Mesodermal cell (in vitro differentiated cells): Measurements from ENCODE around the gene WASF1.
"Not testable (repeated sequence)": the region's sequence is repeated elsewhere in the genome, so short reads cannot be mapped to it uniquely, and the experiment has no call there.

ENCODE experiments used
- H3K27ac ChIP-seq: 2 replicates; pipeline ENCODE4 v1.7.0; 2013; ENCODE audit warnings: mild to moderate bottlenecking, low read depth, low read length, moderate library complexity; ENCODE audit not compliant: severe bottlenecking
- H3K36me3 ChIP-seq: 2 replicates; pipeline ENCODE4 v1.7.1; 2013; ENCODE audit warnings: mild to moderate bottlenecking, low read length, moderate library complexity; ENCODE audit not compliant: control insufficient read depth, insufficient read depth
- H3K4me1 ChIP-seq: one replicate; pipeline ENCODE4 v1.7.1; 2013; ENCODE audit warnings: mild to moderate bottlenecking, low read length; ENCODE audit not compliant: insufficient read depth, control insufficient read depth, poor library complexity, severe bottlenecking
- H3K4me3 ChIP-seq: 2 replicates; pipeline ENCODE4 v1.7.0; 2013; ENCODE audit warnings: low read length, control low read depth, mild to moderate bottlenecking; ENCODE audit not compliant: insufficient read depth, poor library complexity, severe bottlenecking; ENCODE audit errors: extremely low read depth
- H3K9me3 ChIP-seq: 2 replicates; pipeline ENCODE4 v1.7.1; 2013; ENCODE audit warnings: mild to moderate bottlenecking, low read length, moderate library complexity; ENCODE audit not compliant: control insufficient read depth
- WGBS, 2 experiments: methylation state at CpG; one replicate each; pipeline ENCODE4 v1.1.5; 2013; ENCODE audit warnings: missing lambda C conversion rate in 2 of 2; ENCODE audit not compliant: insufficient coverage in 2 of 2; 5-methylcytosine and 5-hydroxymethylcytosine counted together

Gene WASF1

GRCh38 chr6:110170081-110170480 is 9.4 kb downstream of the WASF1 start:
- WGBS, 2 experiments: 80 to 100% methylated on average over 1 to 2 of the region's 2 CpGs
- Histone ChIP-seq H3K4me3 (no peak overlapping the region), H3K4me1 (no peaks in the 10 kb centered on the region), H3K27ac (no peak overlapping the region), H3K9me3 (no peaks in the 10 kb centered on the region), H3K36me3 (no peaks in the 10 kb centered on the region)

GRCh38 chr6:110158479-110158878 is 21.0 kb downstream of the WASF1 start:
- Histone ChIP-seq H3K4me3 (no peak overlapping the region), H3K9me3 (no peaks in the 10 kb centered on the region), H3K4me1 (no peaks in the 10 kb centered on the region), H3K36me3 (peaks cover 15% of the 10 kb centered on the region), H3K27ac (no peak overlapping the region)
- no CpG with 5 or more reads among the region's 1 CpG for WGBS, 2 experiments

GRCh38 chr6:110147870-110148269 is 31.6 kb downstream of the WASF1 start:
- H3K36me3 ChIP-seq: no peaks in the 10 kb centered on the region
- H3K4me3 ChIP-seq: no peak overlapping the region
- WGBS, 2 experiments: 90 to 94% methylated on average over 2 of the region's 3 CpGs
- no peaks in the 10 kb centered on the region for H3K9me3 ChIP-seq
- H3K27ac ChIP-seq: no peak overlapping the region
- H3K4me1 ChIP-seq: no peaks in the 10 kb centered on the region

- no peak overlapping the region for H3K4me3 ChIP-seq
- peaks cover 20% of the 10 kb centered on the region for H3K9me3 ChIP-seq
- WGBS, 2 experiments: 82 to 100% methylated on average over 1 of the region's 2 CpGs
- H3K36me3 ChIP-seq: peaks cover 33% of the 10 kb centered on the region
- H3K4me1 ChIP-seq: no peaks in the 10 kb centered on the region
- no peak overlapping the region for H3K27ac ChIP-seq
Observed at GRCh38 chr6:110140650-110141049, 38.8 kb downstream of the WASF1 start.

GRCh38 chr6:110139052-110139451 is 40.4 kb downstream of the WASF1 start:
- WGBS, 2 experiments: 93 to 99% methylated on average over 7 of the region's 9 CpGs

GRCh38 chr6:110137924-110138887 is 41.3 kb downstream of the WASF1 start:
- peaks cover 33% of the 10 kb centered on the region for H3K36me3 ChIP-seq
- H3K27ac ChIP-seq: no peak overlapping the region
- 96 to 100% methylated on average over 9 to 10 of the region's 10 CpGs for WGBS, 2 experiments
- H3K4me1 ChIP-seq: no peaks in the 10 kb centered on the region
- H3K4me3 ChIP-seq: no peak overlapping the region
- H3K9me3 ChIP-seq: peaks cover 20% of the 10 kb centered on the region

More at GRCh38 chr6:110139052-110139451, 40.4 kb downstream of the WASF1 start:
- Histone ChIP-seq H3K27ac (no peak overlapping the region), H3K4me3 (no peak overlapping the region), H3K9me3 (peaks cover 20% of the 10 kb centered on the region), H3K36me3 (peaks cover 33% of the 10 kb centered on the region), H3K4me1 (no peaks in the 10 kb centered on the region)

GRCh38 chr6:110130362-110130761 is 49.1 kb downstream of the WASF1 start:
- no peak overlapping the region for H3K27ac ChIP-seq
- peaks cover 1% of the 10 kb centered on the region for H3K36me3 ChIP-seq
- no peaks in the 10 kb centered on the region for H3K4me1 ChIP-seq
- H3K4me3 ChIP-seq: no peak overlapping the region
- no peaks in the 10 kb centered on the region for H3K9me3 ChIP-seq

GRCh38 chr6:110128418-110128817 is 51.1 kb downstream of the WASF1 start:
- peaks cover 12% of the 10 kb centered on the region for H3K36me3 ChIP-seq
- H3K4me3 ChIP-seq: no peak overlapping the region
- no peak overlapping the region for H3K27ac ChIP-seq
- 89 to 100% methylated on average over 3 to 4 of the region's 4 CpGs for WGBS, 2 experiments
- no peaks in the 10 kb centered on the region for H3K4me1 ChIP-seq
- H3K9me3 ChIP-seq: no peaks in the 10 kb centered on the region

GRCh38 chr6:110125361-110125760 is 54.1 kb downstream of the WASF1 start:
- no peaks in the 10 kb centered on the region for H3K9me3 ChIP-seq
- H3K36me3 ChIP-seq: peaks cover 26% of the 10 kb centered on the region
- H3K4me3 ChIP-seq: no peak overlapping the region

GRCh38 chr6:110121655-110122054 is 57.8 kb downstream of the WASF1 start:
- H3K4me1 ChIP-seq, H3K27ac ChIP-seq, H3K9me3 ChIP-seq, H3K4me3 ChIP-seq: not testable (repeated sequence)
- H3K36me3 ChIP-seq: peaks cover 26% of the 10 kb centered on the region
- 94% methylated on average over 3 of the region's 4 CpGs; no CpG with 5 or more reads in 1 of the 2 experiments for WGBS, 2 experiments

More at GRCh38 chr6:110125361-110125760, 54.1 kb downstream of the WASF1 start:
- H3K4me1 ChIP-seq: no peaks in the 10 kb centered on the region
- no peak overlapping the region for H3K27ac ChIP-seq

- Histone ChIP-seq H3K27ac (no peak overlapping the region), H3K4me1 (peaks cover 13% of the 10 kb centered on the region), H3K4me3 (no peak overlapping the region), H3K9me3 (no peaks in the 10 kb centered on the region), H3K36me3 (no peaks in the 10 kb centered on the region)
- WGBS, 2 experiments: 88 to 89% methylated on average over 6 to 8 of the region's 8 CpGs
Observed at GRCh38 chr6:110116258-110116657, 63.2 kb downstream of the WASF1 start.
